SK-N-SH treated with all-trans-retinoic acid at 6 μM for 48 hours (cell line): Measurements from ENCODE around the gene GLRX2.

Experiments used
- ATAC-seq: fragments of 200-7000 bp; cut with Tn5 transposase; 3 replicates; pipeline ENCODE4 v1.9.1; 2020; ENCODE audit warnings: mild to moderate bottlenecking, moderate library complexity
- ARNTL ChIP-seq: fragments of 450-650 bp; formaldehyde crosslinking; IDR thresholded peaks from 2 replicates; pipeline ENCODE4 v1.5.0; 2020; ENCODE audit warnings: low read depth, mild to moderate bottlenecking, moderate library complexity, borderline replicate concordance
- BACH2 ChIP-seq: fragments of 250-450 bp; sonication (Bioruptor Pico); IDR thresholded peaks from 2 replicates; pipeline ENCODE4 v1.9.0; 2021; ENCODE audit warnings: mild to moderate bottlenecking, borderline replicate concordance
- CREB5 ChIP-seq: fragments of 250-450 bp; sonication (Bioruptor Pico); IDR thresholded peaks from 2 replicates; pipeline ENCODE4 v1.5.1; 2020; ENCODE audit warnings: low read depth, mild to moderate bottlenecking, moderate library complexity
- CSDC2 ChIP-seq: fragments of 250-450 bp; sonication (Bioruptor Pico); IDR thresholded peaks from 2 replicates; pipeline ENCODE4 v1.5.0; 2020; ENCODE audit warnings: mild to moderate bottlenecking, moderate library complexity
- CSRNP3 ChIP-seq: fragments of 250-450 bp; sonication (Bioruptor Pico); IDR thresholded peaks from 2 replicates; pipeline ENCODE4 v1.5.1; 2021; ENCODE audit warnings: mild to moderate bottlenecking, moderate library complexity
- ESRRG ChIP-seq: fragments of 250-450 bp; sonication (Bioruptor Pico); IDR thresholded peaks from 2 replicates; pipeline ENCODE4 v1.6.1; 2021; ENCODE audit warnings: mild to moderate bottlenecking
- GLIS3 ChIP-seq: fragments of 250-450 bp; sonication (Bioruptor Pico); IDR thresholded peaks from 2 replicates; pipeline ENCODE4 v1.5.0; 2020; ENCODE audit warnings: mild to moderate bottlenecking, moderate library complexity
- ISL1 ChIP-seq: fragments of 250-450 bp; sonication (Bioruptor Pico); IDR thresholded peaks from 2 replicates; pipeline ENCODE4 v2.1.2; 2022; ENCODE audit warnings: mild to moderate bottlenecking, moderate library complexity
- OSR1 ChIP-seq: fragments of 250-450 bp; sonication (Bioruptor Pico); IDR thresholded peaks from 2 replicates; pipeline ENCODE4 v1.8.0; 2022; ENCODE audit warnings: moderate library complexity, mild to moderate bottlenecking, inconsistent platforms
- PATZ1 ChIP-seq: fragments of 250-450 bp; sonication (Bioruptor Pico); IDR thresholded peaks from 2 replicates; pipeline ENCODE4 v1.8.0; 2020; ENCODE audit warnings: mild to moderate bottlenecking, moderate library complexity, borderline replicate concordance
- POU6F1 ChIP-seq: fragments of 250-450 bp; sonication (Bioruptor Pico); IDR thresholded peaks from 2 replicates; pipeline ENCODE4 v1.8.0; 2021; ENCODE audit warnings: low read depth, mild to moderate bottlenecking, moderate library complexity, borderline replicate concordance
- RARB ChIP-seq: fragments of 250-450 bp; sonication (Bioruptor Pico); IDR thresholded peaks from 2 replicates; pipeline ENCODE4 v1.8.0; 2021; ENCODE audit warnings: mild to moderate bottlenecking, moderate library complexity
- SNAI2 ChIP-seq: fragments of 250-450 bp; sonication (Bioruptor Pico); IDR thresholded peaks from 2 replicates; pipeline ENCODE4 v1.5.0; 2020; ENCODE audit warnings: mild to moderate bottlenecking, moderate library complexity
- TCF4 ChIP-seq: fragments of 250-450 bp; sonication (Bioruptor Pico); IDR thresholded peaks from 2 replicates; pipeline ENCODE4 v1.8.0; 2021; ENCODE audit warnings: mild to moderate bottlenecking, moderate library complexity, borderline replicate concordance
- TOX ChIP-seq: fragments of 250-450 bp; sonication (Bioruptor Pico); IDR thresholded peaks from 2 replicates; pipeline ENCODE4 v1.8.0; 2021; ENCODE audit warnings: mild to moderate bottlenecking, moderate library complexity, borderline replicate concordance
- TSHZ2 ChIP-seq: fragments of 250-450 bp; sonication (Bioruptor Pico); IDR thresholded peaks from 2 replicates; pipeline ENCODE4 v1.5.0; 2020; ENCODE audit warnings: mild to moderate bottlenecking, moderate library complexity
- ZC3H10 ChIP-seq: fragments of 250-450 bp; sonication (Bioruptor Pico); IDR thresholded peaks from 2 replicates; pipeline ENCODE4 v1.5.1; 2021; ENCODE audit warnings: mild to moderate bottlenecking, moderate library complexity
- ZFP3 ChIP-seq: fragments of 250-450 bp; sonication (Bioruptor Pico); IDR thresholded peaks from 2 replicates; pipeline ENCODE4 v1.5.0; 2020; ENCODE audit warnings: mild to moderate bottlenecking, moderate library complexity
- ZFP30 ChIP-seq: fragments of 450-650 bp; formaldehyde crosslinking; IDR thresholded peaks from 2 replicates; pipeline ENCODE4 v1.5.0; 2022; ENCODE audit warnings: mild to moderate bottlenecking, moderate library complexity
- ZNF565 ChIP-seq: fragments of 450-650 bp; formaldehyde crosslinking; conservative IDR thresholded peaks from 2 replicates; pipeline ENCODE4 v1.5.0; 2020; ENCODE audit warnings: low read depth, mild to moderate bottlenecking, moderate library complexity
- ZNF70 ChIP-seq: fragments of 450-650 bp; formaldehyde crosslinking; IDR thresholded peaks from 2 replicates; pipeline ENCODE4 v1.5.0; 2020; ENCODE audit warnings: mild to moderate bottlenecking, moderate library complexity
- ZNF8 ChIP-seq: fragments of 450-650 bp; formaldehyde crosslinking; IDR thresholded peaks from 2 replicates; pipeline ENCODE4 v1.5.0; 2020; ENCODE audit warnings: mild to moderate bottlenecking, moderate library complexity

GLRX2 gene

GRCh38 chr1:193068013-193068412 lies 37.2 kb downstream of the GLRX2 start (continued):
- no peak for TF ChIP-seq TCF4 (CRISPR knock-in tag)
- TF ChIP-seq POU6F1 (CRISPR knock-in tag) = no peak

- ATAC-seq = no peak
- TF ChIP-seq ISL1 = no peak
- no peak for TF ChIP-seq BACH2 (CRISPR knock-in tag)
- TF ChIP-seq ZFP30 (CRISPR knock-in tag) = no peak
- no peak for TF ChIP-seq TOX (CRISPR knock-in tag)
- TF ChIP-seq SNAI2 (CRISPR knock-in tag) = no peak
- no peak for TF ChIP-seq RARB (CRISPR knock-in tag)
- TF ChIP-seq ZNF70 (CRISPR knock-in tag) = no peak
- TF ChIP-seq ZNF565 (CRISPR knock-in tag) = no peak
- TF ChIP-seq POU6F1 (CRISPR knock-in tag) = no peak
- TF ChIP-seq TCF4 (CRISPR knock-in tag) = no peak
- no peak for TF ChIP-seq ARNTL (CRISPR knock-in tag)
- TF ChIP-seq ZC3H10 (CRISPR knock-in tag) = no peak
- no peak for TF ChIP-seq GLIS3 (CRISPR knock-in tag)
- no peak for TF ChIP-seq ZNF8
- no peak for TF ChIP-seq PATZ1
- no peak for TF ChIP-seq ZFP3
- TF ChIP-seq ESRRG = no peak
- no peak for TF ChIP-seq CSDC2 (CRISPR knock-in tag)
- TF ChIP-seq CREB5 (CRISPR knock-in tag) = no peak
- no peak for TF ChIP-seq TSHZ2
- TF ChIP-seq, all 23 proteins: peak for 0
Measured at GRCh38 chr1:193066606-193067005, 38.6 kb downstream of the GLRX2 start.

- ATAC-seq = no peak
- TF ChIP-seq ZNF8 = no peak
- TF ChIP-seq ZC3H10 (CRISPR knock-in tag) = no peak
- TF ChIP-seq SNAI2 (CRISPR knock-in tag) = no peak
- TF ChIP-seq ZNF70 (CRISPR knock-in tag) = no peak
- no peak for TF ChIP-seq RARB (CRISPR knock-in tag)
- TF ChIP-seq TCF4 (CRISPR knock-in tag) = no peak
- TF ChIP-seq TOX (CRISPR knock-in tag) = no peak
- no peak for TF ChIP-seq CSRNP3 (CRISPR knock-in tag)
- no peak for TF ChIP-seq GLIS3 (CRISPR knock-in tag)
- TF ChIP-seq TSHZ2 = no peak
- no peak for TF ChIP-seq ESRRG
- no peak for TF ChIP-seq CREB5 (CRISPR knock-in tag)
- TF ChIP-seq ZNF565 (CRISPR knock-in tag) = no peak
- TF ChIP-seq ZFP30 (CRISPR knock-in tag) = no peak
- no peak for TF ChIP-seq ZFP3
- TF ChIP-seq OSR1 (CRISPR knock-in tag) = no peak
- no peak for TF ChIP-seq CSDC2 (CRISPR knock-in tag)
- TF ChIP-seq, all 23 proteins: peak for 0
Measured at GRCh38 chr1:193065954-193066353, 39.3 kb downstream of the GLRX2 start.
